Posterior vena cava (tissue), 2 donors: ENCODE measurements around the gene PPARG. TPM values are rescaled to one million over a fixed set of nuclear protein-coding genes. Genes with fewer than 3 reads are reported as not detected.

Experiments used
- DNase-seq: peaks from one replicate; pipeline ENCODE4 v3.0.0-alpha.2; 2020; ENCODE audit warnings: low spot score
- intact Hi-C, 2 donors: fragments of 100-400 bp; cut with DNase I; formaldehyde crosslinking; loops; one replicate each; pipeline versions ENCODE4 v1.14.1 to v1.14.2; 2022 to 2023
- total RNA-seq, 2 donors: library from RNA; stranded (reverse); fragmentation: NEBNext Ultra II Directional; extraction: Animal tissue kit (Norgen Biotek cat#: 25700); gene quantifications; one replicate each; pipeline ENCODE4 v1.2.1, GENCODE V29; 2021
- donor health status: DM: yes; HTN: yes; CAD: no.
- donor health status: DM: yes; HTN: yes; CAD: no.

Gene PPARG
- total RNA-seq, 2 donors from 2014 or later: 11.2 to 15.4 TPM

GRCh38 chr3:12334786-12335185 is 45.9 kb downstream of the PPARG start:
- intact Hi-C loops: no loop called here
- DNase-seq: no peak

GRCh38 chr3:12335421-12335820 is 46.6 kb downstream of the PPARG start:
- intact Hi-C loops: no loop called here
- DNase-seq: no peak

- intact Hi-C loops: no loop called here
- DNase-seq: no peak
Observed at GRCh38 chr3:12336099-12336498, 47.2 kb downstream of the PPARG start.

GRCh38 chr3:12338595-12339546 is 50.0 kb downstream of the PPARG start:
- DNase-seq: no peak
- intact Hi-C loops: no loop called here

DNA sequence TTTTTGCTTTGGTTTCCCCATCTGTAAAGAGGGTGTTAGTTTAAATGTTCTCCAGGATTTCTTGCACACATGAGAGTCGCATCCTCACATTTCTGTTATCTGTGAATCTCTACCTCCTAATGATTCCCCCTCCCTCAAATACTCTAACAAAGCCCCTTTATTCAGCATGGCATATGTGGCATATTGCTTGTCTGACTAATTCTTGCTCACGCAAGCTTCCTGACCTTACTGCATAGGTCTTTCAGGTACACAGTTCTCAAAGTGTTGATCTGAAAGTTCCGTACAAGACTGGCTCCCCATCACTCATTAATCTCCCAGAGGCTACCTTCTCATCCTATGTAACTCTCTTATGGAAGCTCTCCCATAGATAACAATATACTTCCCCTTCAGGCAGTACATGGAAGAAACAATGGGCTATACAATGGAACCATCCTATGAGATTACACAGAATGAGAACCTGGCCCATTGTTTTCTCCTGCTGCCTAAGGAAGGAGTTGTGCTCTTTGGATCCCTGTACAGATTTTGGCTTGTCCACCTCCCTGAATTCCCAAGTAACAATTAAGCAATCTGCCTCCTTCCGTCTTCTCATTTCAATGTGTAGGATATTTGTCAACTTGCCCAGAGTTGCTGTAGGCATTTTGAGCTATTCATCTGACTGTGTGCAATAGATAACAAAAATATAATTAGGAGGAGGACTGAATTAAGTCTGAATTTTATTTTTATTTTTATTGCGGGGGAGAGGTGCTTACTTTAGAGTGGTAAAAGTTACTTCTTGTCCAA is 51.0 kb downstream of the PPARG start:
- no peak for DNase-seq
- intact Hi-C loops: no loop called here

DNA sequence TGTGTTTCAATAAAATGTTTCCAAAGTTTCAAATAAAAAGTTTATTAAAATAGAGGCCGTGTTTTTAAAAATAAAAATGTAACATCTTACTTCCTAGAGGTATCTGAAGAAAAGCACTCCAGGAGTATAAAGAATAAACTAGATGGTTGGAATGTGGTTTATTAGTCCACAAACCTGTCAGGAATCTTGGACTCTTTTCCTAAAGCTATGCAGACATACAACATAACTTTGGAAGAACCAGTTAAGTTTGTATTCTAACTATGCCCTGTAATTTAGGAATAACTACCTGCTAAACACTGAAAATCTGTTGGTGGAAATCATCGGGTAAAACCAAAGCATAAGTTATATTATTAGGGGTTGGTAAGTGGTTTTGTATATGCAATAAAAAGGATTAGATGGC is 51.6 kb downstream of the PPARG start:
- no peak for DNase-seq
- intact Hi-C loops: no loop called here

GRCh38 chr3:12342151-12342550 is 53.3 kb downstream of the PPARG start:
- intact Hi-C loops: no loop called here
- no peak for DNase-seq

- intact Hi-C loops: no loop called here
- DNase-seq: no peak
Observed at GRCh38 chr3:12343047-12343501, 54.2 kb downstream of the PPARG start.

DNA sequence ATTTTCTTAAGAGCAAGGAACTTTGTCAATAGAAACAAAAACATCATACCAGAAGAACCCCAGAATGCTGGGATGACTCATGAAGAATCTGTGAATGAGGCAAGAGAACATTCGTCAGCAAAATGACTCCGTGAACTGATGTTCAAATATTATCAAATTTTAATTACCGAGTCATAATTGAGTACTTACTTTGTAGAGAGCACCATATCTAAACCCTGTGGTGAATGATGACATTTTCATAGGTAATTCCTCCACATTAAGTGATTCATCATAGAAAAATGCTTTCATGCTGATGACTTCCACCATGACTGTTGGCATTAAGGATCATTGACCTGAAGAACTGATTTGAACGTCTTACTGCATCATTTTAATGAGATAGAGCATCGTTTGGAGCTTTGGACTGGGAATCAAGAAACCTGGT is 56.3 kb downstream of the PPARG start:
- DNase-seq: no peak
- intact Hi-C loops: no loop called here

GRCh38 chr3:12345584-12346494 is 57.0 kb downstream of the PPARG start:
- no peak for DNase-seq
- intact Hi-C loops: no loop called here

- DNase-seq: no peak
- intact Hi-C loops: no loop called here
Observed at GRCh38 chr3:12347301-12347700, 58.4 kb downstream of the PPARG start.

DNA sequence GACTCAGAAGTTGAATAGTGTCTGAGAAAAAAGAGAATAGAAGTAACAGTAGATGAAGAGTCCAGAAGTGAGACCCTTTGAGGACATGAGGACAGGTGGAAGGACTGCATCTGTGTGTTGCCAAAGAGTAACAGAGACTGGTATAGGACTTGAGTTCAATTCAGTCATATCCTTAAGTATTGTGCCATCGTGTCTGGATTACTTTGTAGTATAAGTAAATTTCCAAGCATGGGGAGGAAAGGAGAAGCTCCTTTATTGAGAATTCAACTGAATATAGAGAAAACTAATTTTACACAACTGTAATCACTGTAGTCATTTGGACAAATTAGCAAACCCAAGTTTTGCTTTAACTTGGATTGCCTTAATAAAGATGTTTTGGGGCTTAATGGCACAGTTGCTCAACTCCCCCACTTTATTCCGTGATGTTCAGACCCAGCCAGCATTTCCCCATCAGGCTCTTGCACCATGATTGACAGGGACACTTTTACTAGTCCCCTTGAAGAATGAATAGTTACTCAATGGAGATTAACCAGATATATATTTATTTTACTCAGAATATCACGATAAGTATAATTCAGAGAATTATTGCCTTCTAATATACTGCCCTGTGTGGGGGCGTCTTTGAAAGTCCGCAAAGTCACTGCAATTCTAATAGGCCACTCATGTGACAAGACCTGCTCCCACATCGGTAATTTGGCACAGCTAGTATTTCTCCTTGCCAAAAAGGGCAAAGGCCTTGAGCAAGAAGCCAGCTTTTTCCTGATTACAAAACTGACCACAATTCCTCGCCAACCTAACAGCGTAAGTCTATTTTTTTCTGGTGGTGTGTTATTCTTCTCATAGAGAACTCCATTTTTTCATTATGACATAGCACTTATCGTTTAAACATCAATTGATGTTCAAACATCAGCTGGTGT is 61.3 kb downstream of the PPARG start:
- intact Hi-C loops: no loop called here
- no peak for DNase-seq

DNA sequence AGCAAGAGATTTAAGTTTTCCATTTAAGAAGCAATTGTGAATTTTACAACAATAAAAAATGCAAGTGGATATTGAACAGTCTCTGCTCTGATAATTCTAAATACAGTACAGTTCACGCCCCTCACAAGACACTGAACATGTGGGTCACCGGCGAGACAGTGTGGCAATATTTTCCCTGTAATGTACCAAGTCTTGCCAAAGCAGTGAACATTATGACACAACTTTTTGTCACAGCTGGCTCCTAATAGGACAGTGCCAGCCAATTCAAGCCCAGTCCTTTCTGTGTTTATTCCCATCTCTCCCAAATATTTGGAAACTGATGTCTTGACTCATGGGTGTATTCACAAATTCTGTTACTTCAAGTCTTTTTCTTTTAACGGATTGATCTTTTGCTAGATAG is 62.3 kb downstream of the PPARG start:
- intact Hi-C loops: no loop called here
- no peak for DNase-seq

GRCh38 chr3:12352253-12352652 is 63.4 kb downstream of the PPARG start:
- intact Hi-C loops: no loop called here
- no peak for DNase-seq

DNA sequence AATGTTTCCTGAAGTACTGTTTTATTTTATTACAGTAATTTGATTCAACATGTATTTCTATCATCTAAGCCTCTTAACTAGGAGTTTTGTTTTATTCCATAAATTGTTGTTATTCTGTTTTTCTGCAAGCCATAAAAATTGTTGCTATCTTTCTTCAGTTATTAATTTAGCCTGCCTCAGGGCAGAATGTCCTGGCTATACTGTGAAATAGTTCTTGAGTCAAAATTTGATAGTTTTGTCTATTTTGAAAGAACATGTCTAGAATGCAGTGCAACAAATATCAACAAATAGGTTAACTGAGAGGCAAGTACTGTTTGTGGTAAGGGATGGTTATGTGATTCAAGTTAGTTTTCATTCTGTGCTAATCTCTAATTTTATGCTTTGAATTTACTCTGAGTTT is 63.9 kb downstream of the PPARG start:
- intact Hi-C loops: no loop called here
- DNase-seq: no peak

GRCh38 chr3:12353796-12354525 is 65.1 kb downstream of the PPARG start:
- intact Hi-C loops: no loop called here
- no peak for DNase-seq

DNA sequence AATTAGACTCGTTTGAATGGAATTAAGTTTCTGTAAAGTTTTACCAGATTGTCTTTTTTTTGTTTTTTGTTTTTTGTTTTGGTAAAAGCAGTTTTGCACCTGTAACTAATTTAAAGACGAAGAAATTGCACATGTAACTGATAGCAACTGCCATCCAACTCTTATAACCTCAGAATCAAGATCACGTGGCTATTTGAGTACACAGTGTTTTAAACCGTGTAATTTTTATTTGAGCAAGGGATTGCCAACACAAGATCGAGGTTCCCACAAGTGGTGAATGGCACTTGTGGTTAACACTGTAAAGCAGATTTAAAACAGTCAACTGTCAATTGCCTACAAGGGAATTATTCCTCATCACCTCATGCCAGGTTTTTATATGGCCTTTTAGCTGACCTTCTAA is 67.3 kb downstream of the PPARG start:
- DNase-seq: no peak

GRCh38 chr3:12356996-12357395 is 68.1 kb downstream of the PPARG start:
- intact Hi-C loops: no loop called here
- no peak for DNase-seq

More for the DNA sequence above, 67.3 kb downstream of the PPARG start:
- intact Hi-C loops: no loop called here
